ENCODE data around the gene UBAC1. TPM values are rescaled to one million over a fixed set of nuclear protein-coding genes. Genes with fewer than 3 reads are reported as not detected.

UBAC1 gene, protein sequence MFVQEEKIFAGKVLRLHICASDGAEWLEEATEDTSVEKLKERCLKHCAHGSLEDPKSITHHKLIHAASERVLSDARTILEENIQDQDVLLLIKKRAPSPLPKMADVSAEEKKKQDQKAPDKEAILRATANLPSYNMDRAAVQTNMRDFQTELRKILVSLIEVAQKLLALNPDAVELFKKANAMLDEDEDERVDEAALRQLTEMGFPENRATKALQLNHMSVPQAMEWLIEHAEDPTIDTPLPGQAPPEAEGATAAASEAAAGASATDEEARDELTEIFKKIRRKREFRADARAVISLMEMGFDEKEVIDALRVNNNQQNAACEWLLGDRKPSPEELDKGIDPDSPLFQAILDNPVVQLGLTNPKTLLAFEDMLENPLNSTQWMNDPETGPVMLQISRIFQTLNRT
- 10 to 100 TPM; 16.4 to 19.6 TPM for total RNA-seq
- polyA plus RNA-seq (2013, experiment 1 of 2), result 24.2 TPM
- polyA plus RNA-seq (2013, experiment 2 of 2), result 26.2 TPM
- 6.2 to 50.5 (median 29.6) reads per million in 172 experiments for total RNA-seq

- H3K27me3 Mint-ChIP-seq, result no peaks in the 10 kb centered on the region
- Histone ChIP-seq H3K4me3 (ENCODE audit: low read length) (peak within 1 kb of the TSS; percentile 84), H3K36me3 (ENCODE audit: insufficient read depth, low read length) (no peaks in the 10 kb centered on the region), H3K9me3 (ENCODE audit: control insufficient read depth in 1 of 2, insufficient read depth in 1 of 2, low read length in 2 of 2) (no peaks in the 10 kb centered on the region), H3K27ac (ENCODE audit: low read depth in 1 of 2, low read length in 2 of 2) (peak within 1 kb of the TSS in 1 of 2 donors; percentile 35), H3K27me3 (ENCODE audit: control insufficient read depth in 1 of 2, insufficient read depth in 2 of 2, low read length in 2 of 2) (peaks cover 0 to 2% of the 10 kb centered on the region in 2 experiments), H3K4me1 (ENCODE audit: insufficient read depth, low read length) (peaks cover 30% of the 10 kb centered on the region)
- CTCF ChIA-PET, result no interaction called here
- peaks cover under 1% of the 10 kb centered on the region for H3K36me3 Mint-ChIP-seq (ENCODE audit: low read depth)
- H3K9me3 Mint-ChIP-seq, result no peaks in the 10 kb centered on the region
- ATAC-seq (ENCODE audit: poor library complexity) (peak; percentile 91), DNase-seq (peak; percentile 89 to 98 (median 94))
- peak within 1 kb of the TSS; percentile 86 for H3K27ac Mint-ChIP-seq
- intact Hi-C loops (cut with DNase I, micrococcal nuclease), result loop anchor here (1.0 to 10.0 kb wide), 9 partner anchors 54 to 1654 kb away; partner anchors contain the start of genes CAMSAP1 (in 2 of the 2), QSOX2 (in 2 of the 2), EHMT1 (in 1 of the 2) and MRPS2 (in 1 of the 2)
- peak within 1 kb of the TSS; percentile 92 for H3K4me3 Mint-ChIP-seq
- POLR2A ChIA-PET, result interaction anchor here (0.6 to 2.4 kb wide), 12 partner anchors 52 to 1525 kb away, joined by 3 to 8 read pairs (median 3); partner anchors contain the start of genes CAMSAP1, DNLZ and NACC2
- H3K4me1 Mint-ChIP-seq (ENCODE audit: low read depth), result peaks cover 27% of the 10 kb centered on the region
- TF ChIP-seq, protein P1, sequence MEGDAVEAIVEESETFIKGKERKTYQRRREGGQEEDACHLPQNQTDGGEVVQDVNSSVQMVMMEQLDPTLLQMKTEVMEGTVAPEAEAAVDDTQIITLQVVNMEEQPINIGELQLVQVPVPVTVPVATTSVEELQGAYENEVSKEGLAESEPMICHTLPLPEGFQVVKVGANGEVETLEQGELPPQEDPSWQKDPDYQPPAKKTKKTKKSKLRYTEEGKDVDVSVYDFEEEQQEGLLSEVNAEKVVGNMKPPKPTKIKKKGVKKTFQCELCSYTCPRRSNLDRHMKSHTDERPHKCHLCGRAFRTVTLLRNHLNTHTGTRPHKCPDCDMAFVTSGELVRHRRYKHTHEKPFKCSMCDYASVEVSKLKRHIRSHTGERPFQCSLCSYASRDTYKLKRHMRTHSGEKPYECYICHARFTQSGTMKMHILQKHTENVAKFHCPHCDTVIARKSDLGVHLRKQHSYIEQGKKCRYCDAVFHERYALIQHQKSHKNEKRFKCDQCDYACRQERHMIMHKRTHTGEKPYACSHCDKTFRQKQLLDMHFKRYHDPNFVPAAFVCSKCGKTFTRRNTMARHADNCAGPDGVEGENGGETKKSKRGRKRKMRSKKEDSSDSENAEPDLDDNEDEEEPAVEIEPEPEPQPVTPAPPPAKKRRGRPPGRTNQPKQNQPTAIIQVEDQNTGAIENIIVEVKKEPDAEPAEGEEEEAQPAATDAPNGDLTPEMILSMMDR (IDR thresholded peaks at IDR 0.05), result peak; percentile 20
Measured at GRCh38 chr9:135961277-135961715, at the start of gene UBAC1. TSS of gene UBAC1 (minus strand) at chr9:135961373. CDS start at chr9:135961162, 211 bp downstream.

DNA sequence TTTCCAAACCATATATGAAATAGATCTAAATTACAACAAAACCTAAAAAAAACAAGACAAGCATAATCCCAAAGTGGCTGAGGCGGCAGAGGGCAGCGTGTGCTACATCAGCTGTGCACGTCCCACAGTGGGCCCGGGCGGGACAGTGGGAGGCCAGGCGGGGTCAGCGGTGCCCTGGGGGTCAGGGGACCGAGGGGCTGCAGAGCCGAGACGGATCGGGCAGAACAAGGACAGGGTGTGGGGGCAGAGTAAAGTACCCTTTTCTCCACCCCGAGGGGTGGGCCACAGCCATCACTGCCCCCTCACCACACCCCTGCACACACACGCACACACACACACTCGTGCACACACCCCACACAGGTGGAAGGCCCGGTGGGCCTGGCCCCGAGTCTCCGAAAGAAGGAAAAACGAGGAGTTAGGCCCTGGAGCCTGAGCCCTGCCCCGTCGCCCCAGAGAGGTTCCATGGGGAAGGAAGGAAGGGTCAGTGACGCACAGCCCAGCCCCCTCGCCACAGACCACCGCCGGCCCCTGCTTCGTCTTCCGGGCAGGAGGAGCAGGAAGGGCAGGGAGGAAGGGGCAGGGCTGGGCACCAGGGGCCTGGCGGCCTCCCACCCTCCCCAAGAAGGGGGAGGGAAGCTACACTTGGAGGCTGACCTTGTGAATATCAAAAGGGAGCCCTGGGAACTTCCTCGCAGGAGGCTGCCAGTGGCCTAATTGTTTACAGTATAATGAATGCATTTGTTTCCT lies 49.6 kb upstream of the UBAC1 start:
- intact Hi-C loops (cut with DNase I, micrococcal nuclease), result no loop called here
- H3K27ac Mint-ChIP-seq, result no peak overlapping the region
- POLR2A ChIA-PET, result no interaction called here
- H3K4me3 ChIP-seq (ENCODE audit: low read length), result no peak overlapping the region
- no peaks in the 10 kb centered on the region for H3K4me1 Mint-ChIP-seq (ENCODE audit: low read depth)
- no peaks in the 10 kb centered on the region for H3K9me3 ChIP-seq (ENCODE audit: control insufficient read depth in 1 of 2, insufficient read depth in 1 of 2, low read length in 2 of 2)
- H3K9me3 Mint-ChIP-seq, result no peaks in the 10 kb centered on the region
- peaks cover 19% of the 10 kb centered on the region for H3K36me3 ChIP-seq (ENCODE audit: insufficient read depth, low read length)
- no peaks in the 10 kb centered on the region for H3K36me3 Mint-ChIP-seq (ENCODE audit: low read depth)
- H3K4me3 Mint-ChIP-seq, result no peak overlapping the region
- no peak overlapping the region for H3K27ac ChIP-seq (ENCODE audit: low read depth in 1 of 2, low read length in 2 of 2)
- CTCF ChIA-PET, result no interaction called here
- H3K27me3 ChIP-seq (ENCODE audit: control insufficient read depth in 1 of 2, insufficient read depth in 2 of 2, low read length in 2 of 2), result no peaks in the 10 kb centered on the region
- TF ChIP-seq, protein P1 (IDR thresholded peaks at IDR 0.05), result no peak
- DNase-seq, result no peak
- H3K27me3 Mint-ChIP-seq, result no peaks in the 10 kb centered on the region
- no peak for ATAC-seq (ENCODE audit: poor library complexity)
- no peaks in the 10 kb centered on the region for H3K4me1 ChIP-seq (ENCODE audit: insufficient read depth, low read length)

- TF ChIP-seq, protein P1 (IDR thresholded peaks at IDR 0.05), result no peak
- Histone ChIP-seq H3K27ac (ENCODE audit: low read depth in 1 of 2, low read length in 2 of 2) (no peak overlapping the region), H3K9me3 (ENCODE audit: control insufficient read depth in 1 of 2, insufficient read depth in 1 of 2, low read length in 2 of 2) (no peaks in the 10 kb centered on the region), H3K27me3 (ENCODE audit: control insufficient read depth in 1 of 2, insufficient read depth in 2 of 2, low read length in 2 of 2) (no peaks in the 10 kb centered on the region), H3K4me1 (ENCODE audit: insufficient read depth, low read length) (no peaks in the 10 kb centered on the region), H3K4me3 (ENCODE audit: low read length) (no peak overlapping the region), H3K36me3 (ENCODE audit: insufficient read depth, low read length) (peaks cover 15% of the 10 kb centered on the region)
- DNase-seq, result no peak
- ChIA-PET CTCF (no interaction called here), POLR2A (no interaction called here)
- no peaks in the 10 kb centered on the region for H3K9me3 Mint-ChIP-seq
- H3K27me3 Mint-ChIP-seq, result no peaks in the 10 kb centered on the region
- H3K36me3 Mint-ChIP-seq (ENCODE audit: low read depth), result no peaks in the 10 kb centered on the region
- no peak overlapping the region for H3K4me3 Mint-ChIP-seq
- H3K27ac Mint-ChIP-seq, result no peak overlapping the region
- H3K4me1 Mint-ChIP-seq (ENCODE audit: low read depth), result no peaks in the 10 kb centered on the region
- intact Hi-C loops (cut with DNase I, micrococcal nuclease), result no loop called here
- ATAC-seq (ENCODE audit: poor library complexity), result no peak
Measured at GRCh38 chr9:136010176-136010575, 49.0 kb upstream of the UBAC1 start.
